Measurements from ENCODE around the gene MALAT1.
"Not testable (repeated sequence)": the region's sequence is repeated elsewhere in the genome, so short reads cannot be mapped to it uniquely, and the experiment has no call there.

The MALAT1 gene

GRCh38 chr11:65516135-65516968 is 17.5 kb downstream of the MALAT1 start:
- TF ChIP-seq CSRNP3 (CRISPR knock-in tag; IDR thresholded peaks at IDR 0.05): no peak
- no peak for TF ChIP-seq RARB (CRISPR knock-in tag; IDR thresholded peaks at IDR 0.05)
- TF ChIP-seq BACH2 (CRISPR knock-in tag; IDR thresholded peaks at IDR 0.05; ENCODE audit: borderline replicate concordance): no peak
- no peak for TF ChIP-seq ZNF70 (CRISPR knock-in tag; IDR thresholded peaks at IDR 0.05)
- TF ChIP-seq, protein P1, sequence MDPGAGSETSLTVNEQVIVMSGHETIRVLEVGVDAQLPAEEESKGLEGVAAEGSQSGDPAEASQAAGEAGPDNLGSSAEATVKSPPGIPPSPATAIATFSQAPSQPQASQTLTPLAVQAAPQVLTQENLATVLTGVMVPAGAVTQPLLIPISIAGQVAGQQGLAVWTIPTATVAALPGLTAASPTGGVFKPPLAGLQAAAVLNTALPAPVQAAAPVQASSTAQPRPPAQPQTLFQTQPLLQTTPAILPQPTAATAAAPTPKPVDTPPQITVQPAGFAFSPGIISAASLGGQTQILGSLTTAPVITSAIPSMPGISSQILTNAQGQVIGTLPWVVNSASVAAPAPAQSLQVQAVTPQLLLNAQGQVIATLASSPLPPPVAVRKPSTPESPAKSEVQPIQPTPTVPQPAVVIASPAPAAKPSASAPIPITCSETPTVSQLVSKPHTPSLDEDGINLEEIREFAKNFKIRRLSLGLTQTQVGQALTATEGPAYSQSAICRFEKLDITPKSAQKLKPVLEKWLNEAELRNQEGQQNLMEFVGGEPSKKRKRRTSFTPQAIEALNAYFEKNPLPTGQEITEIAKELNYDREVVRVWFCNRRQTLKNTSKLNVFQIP (CRISPR knock-in tag; IDR thresholded peaks at IDR 0.05; ENCODE audit: borderline replicate concordance, low read depth): no peak
- TF ChIP-seq ZFP3 (CRISPR knock-in tag; IDR thresholded peaks at IDR 0.05): no peak
- TF ChIP-seq, protein P2, sequence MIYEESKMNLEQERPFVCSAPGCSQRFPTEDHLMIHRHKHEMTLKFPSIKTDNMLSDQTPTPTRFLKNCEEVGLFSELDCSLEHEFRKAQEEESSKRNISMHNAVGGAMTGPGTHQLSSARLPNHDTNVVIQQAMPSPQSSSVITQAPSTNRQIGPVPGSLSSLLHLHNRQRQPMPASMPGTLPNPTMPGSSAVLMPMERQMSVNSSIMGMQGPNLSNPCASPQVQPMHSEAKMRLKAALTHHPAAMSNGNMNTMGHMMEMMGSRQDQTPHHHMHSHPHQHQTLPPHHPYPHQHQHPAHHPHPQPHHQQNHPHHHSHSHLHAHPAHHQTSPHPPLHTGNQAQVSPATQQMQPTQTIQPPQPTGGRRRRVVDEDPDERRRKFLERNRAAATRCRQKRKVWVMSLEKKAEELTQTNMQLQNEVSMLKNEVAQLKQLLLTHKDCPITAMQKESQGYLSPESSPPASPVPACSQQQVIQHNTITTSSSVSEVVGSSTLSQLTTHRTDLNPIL (CRISPR knock-in tag; IDR thresholded peaks at IDR 0.05; ENCODE audit: low read depth): no peak
- TF ChIP-seq CSDC2 (CRISPR knock-in tag; IDR thresholded peaks at IDR 0.05): no peak
- no peak for TF ChIP-seq TOX (CRISPR knock-in tag; IDR thresholded peaks at IDR 0.05; ENCODE audit: borderline replicate concordance)
- no peak for TF ChIP-seq TCF4 (CRISPR knock-in tag; IDR thresholded peaks at IDR 0.05; ENCODE audit: borderline replicate concordance)
- no peak for TF ChIP-seq ZNF8 (CRISPR knock-in tag; IDR thresholded peaks at IDR 0.05)
- TF ChIP-seq ARNTL (CRISPR knock-in tag; IDR thresholded peaks at IDR 0.05; ENCODE audit: borderline replicate concordance, low read depth): no peak
- TF ChIP-seq PPARA (CRISPR knock-in tag; IDR thresholded peaks at IDR 0.05; ENCODE audit: borderline replicate concordance): no peak
- TF ChIP-seq ISL1 (CRISPR knock-in tag; IDR thresholded peaks at IDR 0.05): no peak
- TF ChIP-seq, protein P3, sequence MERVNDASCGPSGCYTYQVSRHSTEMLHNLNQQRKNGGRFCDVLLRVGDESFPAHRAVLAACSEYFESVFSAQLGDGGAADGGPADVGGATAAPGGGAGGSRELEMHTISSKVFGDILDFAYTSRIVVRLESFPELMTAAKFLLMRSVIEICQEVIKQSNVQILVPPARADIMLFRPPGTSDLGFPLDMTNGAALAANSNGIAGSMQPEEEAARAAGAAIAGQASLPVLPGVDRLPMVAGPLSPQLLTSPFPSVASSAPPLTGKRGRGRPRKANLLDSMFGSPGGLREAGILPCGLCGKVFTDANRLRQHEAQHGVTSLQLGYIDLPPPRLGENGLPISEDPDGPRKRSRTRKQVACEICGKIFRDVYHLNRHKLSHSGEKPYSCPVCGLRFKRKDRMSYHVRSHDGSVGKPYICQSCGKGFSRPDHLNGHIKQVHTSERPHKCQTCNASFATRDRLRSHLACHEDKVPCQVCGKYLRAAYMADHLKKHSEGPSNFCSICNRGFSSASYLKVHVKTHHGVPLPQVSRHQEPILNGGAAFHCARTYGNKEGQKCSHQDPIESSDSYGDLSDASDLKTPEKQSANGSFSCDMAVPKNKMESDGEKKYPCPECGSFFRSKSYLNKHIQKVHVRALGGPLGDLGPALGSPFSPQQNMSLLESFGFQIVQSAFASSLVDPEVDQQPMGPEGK (CRISPR knock-in tag; IDR thresholded peaks at IDR 0.05; ENCODE audit: borderline replicate concordance): no peak
- no peak for TF ChIP-seq GLIS3 (CRISPR knock-in tag; IDR thresholded peaks at IDR 0.05)
- no peak for TF ChIP-seq OSR1 (CRISPR knock-in tag; IDR thresholded peaks at IDR 0.05)
- peak; percentile 15; the same call in 2 of the 3 replicates for ATAC-seq

- not testable (repeated sequence) for ATAC-seq
These were observed 20.2 kb downstream of the MALAT1 start for GRCh38 chr11:65518941-65519549.

GRCh38 chr11:65521777-65522521 is 23.1 kb downstream of the MALAT1 start:
- ATAC-seq: not testable (repeated sequence)

GRCh38 chr11:65522718-65523630 is 24.1 kb downstream of the MALAT1 start:
- not testable (repeated sequence) for ATAC-seq

DNA sequence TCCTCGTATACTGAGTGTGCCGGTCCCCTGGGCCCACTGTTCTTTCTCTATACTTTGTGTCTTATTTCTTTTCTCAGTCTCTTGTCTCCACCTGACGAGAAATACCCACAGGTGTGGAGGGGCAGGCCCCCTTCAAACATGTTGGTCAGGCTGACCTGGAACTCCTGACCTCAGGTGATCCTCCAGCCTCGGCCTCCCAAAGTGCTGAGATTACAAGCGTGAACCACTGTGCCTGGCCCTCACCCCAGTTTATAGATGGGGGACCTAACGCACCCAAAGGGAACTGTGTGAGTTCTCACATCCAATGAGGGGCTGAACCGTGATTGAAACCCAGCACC is 24.8 kb downstream of the MALAT1 start:
- ATAC-seq: not testable (repeated sequence)

Data from SK-N-SH treated with all-trans-retinoic acid at 6 μM for 48 hours (cell line).